Midbrain (tissue), 1 donor: Measurements from ENCODE around the gene EID1.
A peak's percentile ranks its signal among the peaks of the same experiment; 100 is the strongest.
"Not testable (repeated sequence)": the region's sequence is repeated elsewhere in the genome, so short reads cannot be mapped to it uniquely, and the experiment has no call there.

Source experiments
- DNase-seq: peaks from one replicate; lab custom pipeline; 2025; lab: John Stamatoyannopoulos, UW

The EID1 gene, protein sequence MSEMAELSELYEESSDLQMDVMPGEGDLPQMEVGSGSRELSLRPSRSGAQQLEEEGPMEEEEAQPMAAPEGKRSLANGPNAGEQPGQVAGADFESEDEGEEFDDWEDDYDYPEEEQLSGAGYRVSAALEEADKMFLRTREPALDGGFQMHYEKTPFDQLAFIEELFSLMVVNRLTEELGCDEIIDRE

GRCh38 chr15:48877630-48878595, at the start of gene EID1:
EID1 (plus strand) TSS chr15:48878134; CDS start chr15:48878177, 43 bp downstream.
- DNase-seq, result peak; percentile 95

DNA sequence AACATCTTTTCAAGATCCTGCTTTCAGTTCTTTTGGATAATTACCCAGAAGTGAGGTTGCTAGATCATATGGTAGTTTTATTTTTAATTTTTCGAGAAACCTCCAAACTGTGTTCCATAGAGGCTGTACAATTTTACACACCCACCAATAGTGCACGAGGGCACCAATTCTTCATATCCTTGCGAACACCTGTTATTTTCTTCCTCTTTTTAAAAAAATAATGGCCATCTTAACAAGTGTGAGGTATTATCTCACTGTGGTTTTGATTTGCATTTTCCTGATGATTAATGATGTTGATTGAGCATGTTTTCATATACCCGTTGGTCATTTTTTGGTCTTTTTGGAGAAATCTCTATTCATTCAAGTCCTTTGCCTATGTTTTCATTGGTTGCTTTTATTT, 49.5 kb upstream of the EID1 start:
- DNase-seq, result no peak

DNA sequence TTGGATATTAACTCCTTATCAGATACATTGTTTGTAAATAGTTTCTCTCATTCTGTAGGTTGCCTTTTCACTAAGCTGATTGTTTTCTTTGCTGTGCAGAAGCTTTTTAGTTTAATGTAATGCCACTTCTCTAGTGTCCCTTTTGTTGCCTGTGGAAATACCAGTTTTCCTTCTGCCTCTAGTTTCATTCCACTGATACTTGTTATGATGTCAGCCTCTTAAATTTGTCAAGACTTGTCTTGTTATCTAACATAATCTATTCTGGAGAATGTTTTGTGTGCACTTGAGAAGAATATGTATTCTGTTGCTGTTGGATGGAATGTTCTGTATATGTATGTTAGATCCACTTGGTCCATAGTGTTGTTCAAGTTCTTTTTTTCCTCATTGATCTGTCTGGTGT, 49.0 kb upstream of the EID1 start:
- DNase-seq, result no peak

DNA sequence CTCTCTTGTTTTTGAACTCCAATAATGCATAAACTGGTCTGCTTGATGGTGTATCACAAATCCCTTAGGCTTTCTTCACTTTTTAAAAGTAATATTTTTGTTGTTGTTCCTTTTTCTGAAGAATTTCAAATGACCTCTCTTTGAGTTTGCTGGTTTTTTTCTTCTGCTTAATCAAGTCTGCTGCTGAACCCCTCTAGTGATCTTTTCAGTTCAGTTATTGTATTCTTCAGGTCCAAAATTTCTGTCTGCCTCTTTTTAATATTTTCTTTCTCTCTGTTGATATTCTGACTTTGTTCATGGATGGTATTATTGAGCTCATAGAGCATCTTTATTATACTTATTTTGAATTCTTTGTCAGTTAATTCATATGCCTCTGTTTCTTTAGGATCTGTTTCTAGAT, 45.3 kb upstream of the EID1 start:
- no peak for DNase-seq

DNA sequence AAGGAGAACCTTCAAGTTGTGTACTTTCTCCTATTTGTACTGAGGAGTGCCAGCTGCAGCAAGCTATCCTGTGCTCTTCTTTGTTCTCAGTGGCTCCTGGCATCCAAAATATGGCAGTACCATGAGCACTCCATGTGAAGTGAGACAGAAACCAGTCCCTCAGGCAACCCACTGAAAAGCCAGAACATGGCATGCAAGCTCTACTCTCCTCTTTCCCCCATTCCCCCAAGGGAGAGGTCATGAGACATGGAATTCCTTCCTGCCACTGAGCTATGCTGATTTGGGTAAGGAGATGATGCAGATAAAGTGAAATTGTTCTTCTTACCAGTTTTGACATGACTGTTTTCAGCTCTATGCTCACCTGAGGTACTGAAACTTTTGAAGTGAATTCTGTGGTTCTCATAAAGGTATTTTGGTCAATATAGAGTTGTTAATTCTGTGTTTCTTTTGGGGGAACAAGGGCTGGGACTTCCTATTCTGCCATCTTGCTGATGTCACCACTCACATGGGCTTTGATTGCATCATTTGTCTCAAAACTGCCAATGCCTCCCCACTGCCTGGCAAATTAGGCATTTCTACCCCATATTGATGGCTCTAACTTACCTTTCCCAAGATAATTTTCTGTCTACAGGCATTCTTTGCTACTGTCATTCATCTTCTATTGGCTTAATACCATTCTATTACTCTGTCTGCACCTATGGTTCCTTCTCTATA, 44.3 kb upstream of the EID1 start:
- DNase-seq, result no peak

GRCh38 chr15:48834756-48835155, 43.2 kb upstream of the EID1 start:
- no peak for DNase-seq

DNA sequence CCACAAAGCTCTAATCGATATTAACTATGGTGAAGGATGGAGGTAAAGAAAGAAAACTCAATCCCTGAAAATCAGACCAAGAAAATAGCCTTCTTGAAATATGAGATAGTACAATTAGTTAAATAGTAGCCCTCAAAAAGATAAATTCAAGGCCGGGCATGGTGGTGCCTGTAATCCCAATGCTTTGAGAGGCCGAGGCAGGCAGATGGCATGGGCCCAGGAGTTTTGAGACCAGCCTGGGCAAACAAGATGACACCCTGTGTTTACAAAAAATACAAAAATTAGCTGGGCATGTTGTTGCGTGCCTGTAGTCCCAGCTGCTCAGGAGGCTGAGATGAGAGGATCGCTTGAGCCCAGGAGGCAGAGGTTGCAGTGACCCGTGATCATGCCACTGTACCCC, 35.4 kb upstream of the EID1 start:
- DNase-seq, result no peak

DNA sequence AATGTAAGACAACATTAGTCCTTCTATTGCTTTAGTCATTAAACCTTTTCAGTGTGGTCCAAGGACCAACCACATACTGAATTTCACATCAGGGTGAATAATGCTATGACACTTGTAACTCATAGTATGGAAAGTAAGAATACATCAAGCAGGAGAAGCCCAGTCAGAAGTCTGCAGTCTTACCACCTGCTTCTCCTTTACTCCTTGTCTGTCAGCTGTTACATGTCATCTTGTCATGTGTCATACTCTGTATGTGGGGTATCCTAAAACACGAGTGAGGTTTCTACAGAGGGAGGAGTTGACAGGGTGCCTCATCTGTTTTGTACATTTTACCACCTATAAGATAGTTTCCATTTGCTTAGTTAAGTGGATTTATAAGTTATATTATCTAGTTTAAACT, 32.8 kb upstream of the EID1 start:
- DNase-seq, result no peak

DNA sequence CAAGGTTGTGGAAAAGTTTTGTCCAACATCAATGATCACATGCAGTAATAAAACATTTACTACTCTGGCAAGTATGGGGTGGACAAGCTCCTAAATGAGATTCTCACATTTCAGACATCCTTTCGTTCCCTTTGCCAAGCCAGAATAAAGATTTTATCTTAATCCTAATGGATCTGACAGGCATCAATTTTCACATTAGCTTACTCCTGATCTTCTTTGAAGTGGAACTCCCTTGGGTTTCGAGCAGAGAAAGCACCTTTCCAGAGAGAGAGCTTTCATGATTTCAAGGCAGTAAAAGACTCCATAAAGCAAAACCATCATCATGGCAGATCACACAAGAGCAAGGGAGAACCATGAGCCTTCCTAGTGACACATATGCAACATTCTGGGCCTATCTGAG, 27.3 kb upstream of the EID1 start:
- DNase-seq, result no peak

GRCh38 chr15:48851956-48852355, 26.0 kb upstream of the EID1 start:
- DNase-seq, result no peak

- not testable (repeated sequence) for DNase-seq
Measured at GRCh38 chr15:48854434-48854833, 23.5 kb upstream of the EID1 start.

DNA sequence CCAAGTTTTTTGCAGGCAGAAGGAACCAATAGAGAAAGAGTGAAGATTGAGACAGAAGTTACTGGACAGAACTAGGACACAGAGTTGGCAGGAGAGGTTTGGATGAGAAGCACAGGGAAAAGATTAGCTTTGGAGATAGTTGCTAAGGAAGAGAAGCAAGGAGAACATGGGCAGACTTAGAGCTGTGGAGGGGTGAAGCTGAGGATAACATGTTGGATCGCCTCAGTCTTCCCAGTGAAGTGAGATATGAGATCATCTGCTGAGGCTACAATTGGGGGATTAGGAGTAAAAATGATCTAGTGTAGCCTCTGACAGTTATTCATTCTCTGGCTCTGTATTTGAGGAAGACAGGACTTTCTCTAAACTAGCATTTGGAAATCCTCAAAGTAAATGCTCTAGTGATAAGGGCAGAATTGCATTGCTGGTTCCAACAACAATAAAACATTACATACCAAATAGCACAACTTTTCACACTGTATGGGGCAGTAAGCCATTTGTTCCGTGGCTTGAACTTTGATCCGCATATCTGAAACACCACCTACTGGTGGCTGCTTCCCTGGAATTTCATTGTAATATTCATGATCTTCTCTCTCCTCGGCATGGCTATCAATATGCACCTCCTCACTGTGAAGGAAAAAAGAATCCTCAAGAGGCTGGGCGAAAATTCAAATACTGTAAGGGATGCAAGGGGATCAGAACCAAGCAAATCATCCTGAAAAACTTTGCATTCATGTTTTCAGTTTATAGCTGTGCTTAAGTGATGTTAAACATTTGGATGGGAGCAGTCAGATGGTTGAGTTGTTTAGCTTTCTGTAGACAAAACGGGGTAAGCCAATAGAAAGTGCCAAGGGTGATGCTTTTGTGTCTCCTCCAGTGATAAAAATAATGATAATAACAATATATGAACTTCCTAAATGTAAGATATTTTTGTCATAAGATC, 22.2 kb upstream of the EID1 start:
- DNase-seq, result peak; percentile 15

DNA sequence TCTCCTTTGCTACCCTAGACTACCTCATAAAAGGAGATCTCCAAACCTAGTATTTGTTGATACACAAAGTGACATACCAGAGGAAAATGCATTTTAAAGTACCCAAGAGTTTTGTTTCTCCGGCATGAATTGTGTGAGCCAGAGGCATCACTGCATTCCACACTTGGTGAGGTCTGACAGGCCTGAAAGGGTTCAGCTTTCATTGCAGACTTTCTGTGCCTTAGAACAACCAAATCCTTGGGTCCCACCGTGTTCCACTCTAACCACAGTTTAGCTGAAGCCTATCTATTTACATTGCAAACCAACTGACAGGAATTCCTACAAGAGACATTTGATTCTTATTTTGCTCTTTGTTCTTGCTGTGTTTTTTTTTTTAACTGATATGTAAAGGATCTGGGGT, 21.0 kb upstream of the EID1 start:
- no peak for DNase-seq

- no peak for DNase-seq
Measured at GRCh38 chr15:48858401-48858800, 19.5 kb upstream of the EID1 start.

DNA sequence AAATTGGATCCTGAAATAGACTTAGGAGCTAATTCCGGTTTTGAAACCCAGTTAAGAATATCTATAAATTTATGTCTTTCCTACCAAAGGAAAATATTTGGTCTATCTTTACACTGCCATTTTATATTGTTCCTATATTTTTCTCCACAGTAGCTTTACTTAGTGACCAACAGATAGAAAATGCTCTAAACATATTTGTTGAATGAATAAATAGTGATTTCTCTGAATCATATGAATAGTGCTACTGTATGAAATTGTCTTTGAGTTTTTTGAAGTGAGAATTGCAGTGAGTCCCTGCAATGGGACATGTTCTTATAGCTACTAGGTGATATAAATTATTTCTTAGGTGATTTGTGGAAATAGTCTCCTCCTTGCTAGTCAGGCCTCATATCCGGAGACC, 18.5 kb upstream of the EID1 start:
- DNase-seq, result no peak

DNA sequence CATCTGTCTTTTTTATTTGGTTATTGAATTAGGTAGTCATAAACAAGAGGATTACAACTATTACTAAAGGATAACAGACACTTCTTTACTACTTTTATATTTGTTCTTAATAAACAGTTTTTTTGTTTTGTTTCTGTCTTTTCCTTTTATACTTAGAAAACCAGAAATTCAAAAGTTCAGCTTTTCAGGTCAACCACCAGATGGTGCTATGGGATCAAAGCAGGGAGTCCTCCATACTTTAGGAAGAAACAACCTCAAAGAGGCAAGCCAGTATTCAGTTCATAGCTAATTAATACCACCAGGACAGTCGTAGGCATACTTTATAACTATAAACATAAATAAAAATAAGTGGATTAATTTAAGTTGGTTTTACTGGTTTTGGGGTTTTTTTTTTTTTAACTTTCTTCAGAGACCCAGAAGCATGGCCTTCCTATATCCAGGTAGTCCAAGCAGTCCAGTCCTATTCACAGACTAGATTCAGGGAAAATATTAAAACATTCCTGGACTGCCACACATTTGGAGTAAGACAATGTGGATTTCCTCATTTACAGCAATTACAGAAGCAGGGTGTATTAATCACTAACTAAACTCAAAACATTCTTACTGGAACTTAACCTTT, 16.0 kb upstream of the EID1 start:
- peak; percentile 79 for DNase-seq

DNA sequence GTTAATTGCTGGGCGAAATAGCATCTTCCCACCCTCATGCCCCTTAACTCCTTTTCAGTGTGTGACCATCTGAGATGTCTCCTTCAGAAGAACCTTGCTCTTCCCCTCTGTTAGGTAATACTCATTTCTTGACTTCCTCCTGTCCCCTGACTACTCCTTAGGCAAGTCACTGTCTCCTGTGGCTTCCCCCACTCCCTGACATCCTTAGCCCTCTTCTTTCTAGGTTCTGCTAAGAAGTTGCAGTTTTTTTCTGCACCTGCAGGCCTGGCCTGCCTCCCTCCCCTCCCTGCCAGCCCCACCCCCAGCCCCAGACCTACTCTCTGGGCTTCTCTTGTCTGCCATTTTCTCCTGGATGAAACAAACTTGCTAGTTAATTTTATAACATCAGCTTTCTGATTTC, 15.2 kb upstream of the EID1 start:
- no peak for DNase-seq

- no peak for DNase-seq
Measured at GRCh38 chr15:48865370-48866079, 12.4 kb upstream of the EID1 start.

DNA sequence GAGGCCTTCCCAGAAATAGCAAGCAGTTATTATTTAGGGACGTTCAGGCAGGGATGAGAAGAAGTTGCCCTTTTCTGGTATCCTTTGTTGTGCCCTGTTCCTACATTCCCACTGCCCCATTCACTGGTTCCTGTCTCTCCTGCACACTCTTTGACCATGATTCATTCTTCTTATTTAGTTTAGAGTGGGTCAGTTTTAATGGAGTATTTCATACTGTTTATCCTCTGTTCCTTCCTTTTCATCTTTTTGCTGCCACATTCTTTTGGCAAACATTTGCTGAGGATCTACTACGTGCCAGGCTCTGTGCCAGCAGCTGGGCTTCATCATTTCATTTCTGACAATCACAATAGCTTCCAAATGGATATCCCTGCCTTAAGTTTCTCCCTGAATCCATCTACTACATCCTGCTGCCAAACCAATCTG, 11.8 kb upstream of the EID1 start:
- no peak for DNase-seq

DNA sequence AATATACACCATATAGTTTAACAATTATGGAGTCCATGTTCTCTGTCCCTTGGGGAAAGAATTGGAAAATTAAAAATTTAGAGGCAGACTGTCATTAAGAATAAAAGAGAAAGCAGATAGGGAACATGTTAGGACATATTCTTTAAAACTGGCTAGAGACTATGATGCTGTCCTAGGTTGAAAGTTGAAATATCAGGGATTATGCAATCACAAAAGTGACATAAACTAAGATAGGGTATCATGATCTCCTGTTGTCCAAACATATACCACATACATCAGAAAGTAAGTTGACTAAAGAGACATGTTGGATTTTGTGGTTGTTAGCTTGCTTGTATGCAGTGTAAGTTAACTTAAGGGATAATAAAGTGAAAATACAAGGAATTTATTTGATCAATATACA, 9.9 kb upstream of the EID1 start:
- DNase-seq, result no peak

DNA sequence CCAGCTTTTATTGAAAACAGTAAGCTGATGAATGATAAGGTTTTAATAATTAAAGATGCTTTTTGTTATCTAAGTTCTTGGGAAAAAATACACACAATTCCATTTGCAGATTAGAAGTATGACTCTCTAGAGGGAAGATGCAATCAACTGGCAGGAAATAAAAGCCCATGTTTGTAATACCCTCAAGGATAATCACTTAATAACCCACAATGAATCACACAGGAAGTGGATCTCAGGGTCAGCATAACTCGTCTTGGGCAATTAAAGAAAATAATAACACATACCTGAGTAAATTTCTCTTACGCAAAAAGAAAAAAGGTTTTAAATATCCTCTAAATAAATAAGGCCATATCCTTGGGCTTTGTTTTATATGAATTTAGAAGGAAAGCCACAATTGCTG, 9.4 kb upstream of the EID1 start:
- DNase-seq, result no peak
